ENCODE data around the gene PRKCE. TPM values are rescaled to one million over a fixed set of nuclear protein-coding genes. Genes with fewer than 3 reads are reported as not detected.

The PRKCE gene
- total RNA-seq, 2 donors from 2014 or later = 7.2 to 25.4 TPM

DNA sequence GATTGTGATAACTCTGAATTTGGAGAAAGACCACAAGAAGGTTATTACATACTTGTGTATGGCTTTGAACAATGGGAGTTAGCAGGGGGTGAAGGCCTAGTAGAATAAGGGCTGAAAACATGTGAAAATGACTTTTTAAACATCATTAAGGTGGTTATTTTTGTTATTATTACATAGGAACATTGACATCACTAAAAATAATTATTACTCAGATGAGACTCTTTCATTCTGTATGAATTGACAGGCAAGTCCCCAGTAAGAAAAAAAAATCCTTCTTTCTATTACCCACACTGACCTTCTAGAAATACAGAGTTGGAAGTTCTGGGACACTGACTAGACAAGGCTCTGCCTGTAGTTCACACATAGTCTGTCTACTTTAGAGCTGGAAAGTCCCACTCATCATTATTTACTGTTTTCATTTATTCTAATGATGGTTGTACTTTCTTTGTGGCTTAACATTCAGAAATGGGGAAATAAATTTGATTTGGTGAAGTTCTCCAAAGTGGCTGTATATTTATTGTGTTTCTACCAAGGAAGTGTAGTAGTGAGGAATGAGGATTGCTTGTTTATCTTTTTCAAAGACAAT is 426.1 kb downstream of the PRKCE start:
- Histone ChIP-seq H3K27ac (no peak overlapping the region), H3K36me3 (no peaks in the 10 kb centered on the region), H3K27me3 (replicated peaks; ENCODE audit: insufficient read depth) (no peaks in the 10 kb centered on the region), H3K9me3 (no peaks in the 10 kb centered on the region), H3K4me3 (no peak overlapping the region), H3K4me1 (replicated peaks) (no peaks in the 10 kb centered on the region)
- no peak for DNase-seq (ENCODE audit: low spot score)
- intact Hi-C loops (cut with DNase I) = no loop called here
- TF ChIP-seq POLR2A (IDR thresholded peaks at IDR 0.05) = no peak
- TF ChIP-seq POLR2AphosphoS5 (IDR thresholded peaks at IDR 0.05) = no peak
- no peak for TF ChIP-seq CTCF (IDR thresholded peaks at IDR 0.05)

DNA sequence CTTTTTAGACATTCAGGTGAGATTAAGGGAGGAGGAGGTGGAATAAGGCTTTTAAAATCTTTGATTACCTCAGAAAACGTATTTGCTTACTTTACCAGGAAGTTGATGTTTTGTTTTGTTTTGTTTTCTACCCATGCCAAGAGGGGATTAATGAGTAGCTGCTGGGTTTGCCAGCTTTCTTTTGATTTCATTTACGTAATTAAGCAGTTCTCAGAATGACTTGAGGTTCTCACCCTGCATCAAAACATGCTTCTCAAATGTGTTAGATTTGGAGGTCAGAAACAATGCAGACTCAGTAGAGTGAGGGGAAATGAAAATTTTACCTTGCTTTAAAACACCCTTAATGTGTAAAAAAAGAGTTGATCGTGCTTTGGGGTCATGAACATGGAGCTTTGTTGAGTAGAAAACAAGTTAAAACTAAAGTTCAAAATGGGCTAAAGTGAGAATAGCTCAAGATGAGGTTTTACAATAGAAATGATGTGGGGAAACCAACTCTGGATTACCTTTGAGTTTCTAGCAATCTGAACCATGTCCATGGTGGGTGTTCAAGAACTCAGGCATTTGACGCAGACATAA is 428.6 kb downstream of the PRKCE start:
- Histone ChIP-seq H3K9me3 (no peaks in the 10 kb centered on the region), H3K27me3 (replicated peaks; ENCODE audit: insufficient read depth) (no peaks in the 10 kb centered on the region), H3K27ac (no peak overlapping the region), H3K4me1 (replicated peaks) (no peaks in the 10 kb centered on the region), H3K36me3 (no peaks in the 10 kb centered on the region), H3K4me3 (no peak overlapping the region)
- TF ChIP-seq POLR2A (IDR thresholded peaks at IDR 0.05) = no peak
- TF ChIP-seq CTCF (IDR thresholded peaks at IDR 0.05) = no peak
- no peak for TF ChIP-seq POLR2AphosphoS5 (IDR thresholded peaks at IDR 0.05)
- intact Hi-C loops (cut with DNase I) = no loop called here
- WGBS = 84% methylated on average over 4 of the region's 4 CpGs
- DNase-seq (ENCODE audit: low spot score) = no peak

DNA sequence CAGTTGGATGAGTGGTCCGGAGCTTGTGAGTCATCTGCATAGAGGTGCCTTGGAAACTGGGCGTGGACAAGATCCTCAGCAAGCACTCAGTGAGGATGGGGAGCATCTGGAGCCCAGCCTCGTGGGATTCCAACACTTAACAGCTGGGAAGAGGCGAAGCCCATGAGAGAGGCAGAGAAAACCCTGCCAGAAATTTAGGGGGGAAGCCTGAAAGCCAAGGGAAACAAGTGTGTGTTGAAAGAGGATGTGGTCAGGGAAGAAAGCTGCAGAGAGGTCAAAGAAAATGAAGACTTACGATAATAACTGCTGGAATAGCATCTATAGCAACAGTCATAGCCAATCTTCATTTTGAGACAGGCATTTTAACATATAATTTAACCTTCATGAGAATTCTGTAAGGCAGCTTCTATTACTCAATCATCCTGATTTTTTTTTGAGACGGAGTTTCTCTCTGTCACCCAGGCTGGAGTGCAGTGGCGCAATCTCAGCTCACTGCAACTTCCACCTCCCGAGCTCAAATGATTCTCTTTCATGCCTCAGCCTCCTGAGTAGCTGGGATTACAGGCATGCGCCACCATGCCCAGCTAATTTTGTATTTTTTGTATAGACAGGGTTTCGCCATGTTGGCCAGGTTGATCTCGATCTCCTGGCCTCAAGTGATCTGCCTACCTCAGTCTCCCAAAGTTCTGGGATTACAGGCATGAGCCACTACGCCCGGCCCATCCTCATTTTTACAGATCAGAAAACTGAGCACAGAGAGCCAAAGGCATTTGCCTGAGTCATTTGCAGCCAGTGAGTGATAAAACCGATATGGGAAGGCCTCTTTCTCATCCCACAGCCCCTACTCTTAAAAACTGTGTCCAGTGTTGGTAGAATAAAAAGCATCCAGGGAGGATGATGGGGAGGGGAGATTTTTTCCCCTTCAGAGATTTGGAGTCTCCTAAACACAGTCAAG is 431.3 kb downstream of the PRKCE start:
- no peak overlapping the region for H3K4me3 ChIP-seq
- H3K36me3 ChIP-seq = no peaks in the 10 kb centered on the region
- H3K9me3 ChIP-seq = no peaks in the 10 kb centered on the region
- TF ChIP-seq CTCF (IDR thresholded peaks at IDR 0.05) (no peak), POLR2AphosphoS5 (IDR thresholded peaks at IDR 0.05) (no peak), POLR2A (IDR thresholded peaks at IDR 0.05) (no peak)
- H3K27me3 ChIP-seq (replicated peaks; ENCODE audit: insufficient read depth) = no peaks in the 10 kb centered on the region
- no peaks in the 10 kb centered on the region for H3K4me1 ChIP-seq (replicated peaks)
- WGBS = 81% methylated on average over 14 of the region's 14 CpGs
- DNase-seq (ENCODE audit: low spot score) = no peak
- H3K27ac ChIP-seq = no peak overlapping the region
- intact Hi-C loops (cut with DNase I) = no loop called here

DNA sequence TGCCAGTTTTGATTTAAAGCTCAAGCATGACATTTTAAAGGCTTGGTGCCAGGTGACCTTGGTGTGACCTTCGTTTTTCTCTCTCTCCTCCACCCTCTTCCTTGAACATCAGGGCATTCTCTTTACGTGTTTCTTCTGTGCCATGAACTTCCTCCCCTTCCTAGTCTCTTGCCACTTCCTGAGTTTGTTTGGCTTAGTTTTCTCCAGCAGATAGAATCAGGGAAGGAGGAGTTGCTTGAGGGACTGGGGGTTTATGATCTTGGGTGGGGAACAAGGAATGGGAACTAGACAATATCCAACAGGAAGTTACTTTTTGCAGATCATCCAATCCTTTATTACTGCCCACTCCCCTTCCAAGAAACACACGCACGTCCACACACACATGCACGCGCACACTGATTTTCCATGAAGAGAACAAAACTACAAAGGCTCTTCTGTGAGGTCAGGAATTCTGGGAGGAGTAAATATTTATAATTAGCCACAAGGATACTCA is 435.1 kb downstream of the PRKCE start:
- intact Hi-C loops (cut with DNase I) = no loop called here
- Histone ChIP-seq H3K27ac (no peak overlapping the region), H3K27me3 (replicated peaks; ENCODE audit: insufficient read depth) (no peaks in the 10 kb centered on the region), H3K36me3 (no peaks in the 10 kb centered on the region), H3K4me1 (replicated peaks) (no peaks in the 10 kb centered on the region), H3K4me3 (no peak overlapping the region), H3K9me3 (no peaks in the 10 kb centered on the region)
- DNase-seq (ENCODE audit: low spot score) = no peak
- WGBS = 75% methylated on average over 6 of the region's 6 CpGs
- TF ChIP-seq POLR2A (IDR thresholded peaks at IDR 0.05) (no peak), CTCF (IDR thresholded peaks at IDR 0.05) (no peak), POLR2AphosphoS5 (IDR thresholded peaks at IDR 0.05) (no peak)
